Renal cortex interstitium (tissue), 11 donors: ENCODE data around the gene AKAP12. TPM values are rescaled to one million over a fixed set of nuclear protein-coding genes. Genes with fewer than 3 reads are reported as not detected.

ENCODE experiments used
- DNase-seq, 11 donors: peaks; one replicate each; pipeline ENCODE4 v3.0.0-alpha.2; 2013; ENCODE audit warnings: low read depth in 9 of 11, low spot score in 4 of 11; ENCODE audit errors: extremely low read depth in 1 of 11
- polyA plus RNA-seq, 3 donors: library from polyadenylated mRNA; unstranded; fragments of 120-200 nt; gene quantifications; one replicate each; pipeline ENCODE4 v1.2.1, GENCODE V29; 2013; ENCODE audit not compliant: insufficient read length in 3 of 3

Gene AKAP12
- polyA plus RNA-seq, 3 donors = 175 to 206 (median 194) TPM

- DNase-seq = no peak
These were observed 147.6 kb downstream of the AKAP12 start for GRCh38 chr6:151387175-151387970.

GRCh38 chr6:151388236-151388635, 148.5 kb downstream of the AKAP12 start:
- DNase-seq = no peak

- peak in 1 of 11 donors; percentile 28 for DNase-seq
These were observed 149.3 kb downstream of the AKAP12 start for GRCh38 chr6:151388997-151389617.

- DNase-seq = peak in 8 of 11 donors; percentile 44 to 70 (median 58)
These were observed 150.0 kb downstream of the AKAP12 start for GRCh38 chr6:151389618-151390275.

- peak; percentile 93 to 99 (median 98) for DNase-seq
These were observed 150.6 kb downstream of the AKAP12 start for GRCh38 chr6:151390276-151390850.

- DNase-seq = peak in 10 of 11 donors; percentile 31 to 72 (median 66)
These were observed 151.2 kb downstream of the AKAP12 start for GRCh38 chr6:151390851-151391470.

GRCh38 chr6:151391471-151392413, 152.0 kb downstream of the AKAP12 start, which contains the start of gene ZBTB2:
TSS of gene ZBTB2 (minus strand) at chr6:151391559. CDS start at chr6:151373637, 17,922 bp downstream.
- peak in 8 of 11 donors; percentile 13 to 60 (median 42) for DNase-seq

- DNase-seq = no peak
These were observed 152.7 kb downstream of the AKAP12 start for GRCh38 chr6:151392427-151392826.

- no peak for DNase-seq
These were observed 153.6 kb downstream of the AKAP12 start for GRCh38 chr6:151393410-151393809.

GRCh38 chr6:151399679-151400078, 159.9 kb downstream of the AKAP12 start:
- no peak for DNase-seq

GRCh38 chr6:151400473-151400872, 160.7 kb downstream of the AKAP12 start:
- no peak for DNase-seq

GRCh38 chr6:151402228-151402627, 162.5 kb downstream of the AKAP12 start:
- no peak for DNase-seq

GRCh38 chr6:151403919-151404308, 164.1 kb downstream of the AKAP12 start:
- DNase-seq = no peak

Other genes starting within 250 kb of the AKAP12 start
- gene ZBTB2, start 151.6 kb downstream of the AKAP12 start, polyA plus RNA-seq = 10 to 100 TPM; 13.8 to 18.4 (median 16.1) TPM
- 10 to 100 TPM; 49.4 to 69.2 (median 57.7) TPM for gene RMND1, start 212.2 kb downstream of the AKAP12 start, polyA plus RNA-seq